ENCODE data around the gene FBLN1.

The FBLN1 gene

GRCh38 chr22:45529105-45529504 is 26.4 kb downstream of the FBLN1 start:
- TF ChIP-seq CTCF (IDR thresholded peaks at IDR 0.05; ENCODE audit: low read depth, low read length) = no peak
- no peak overlapping the region for H3K4me3 ChIP-seq (ENCODE audit: low read depth, low read length)

- no peak overlapping the region for H3K4me3 ChIP-seq (ENCODE audit: low read depth, low read length)
- TF ChIP-seq CTCF (IDR thresholded peaks at IDR 0.05; ENCODE audit: low read depth, low read length) = no peak
Measured at GRCh38 chr22:45529971-45530575, 27.4 kb downstream of the FBLN1 start.

- TF ChIP-seq CTCF (IDR thresholded peaks at IDR 0.05; ENCODE audit: low read depth, low read length) = no peak
- no peak overlapping the region for H3K4me3 ChIP-seq (ENCODE audit: low read depth, low read length)
Measured at GRCh38 chr22:45531441-45532234, 29.0 kb downstream of the FBLN1 start.

- no peak for TF ChIP-seq CTCF (IDR thresholded peaks at IDR 0.05; ENCODE audit: low read depth, low read length)
- no peak overlapping the region for H3K4me3 ChIP-seq (ENCODE audit: low read depth, low read length)
Measured at GRCh38 chr22:45532235-45532631, 29.6 kb downstream of the FBLN1 start.

- H3K4me3 ChIP-seq (ENCODE audit: low read depth, low read length) = no peak overlapping the region
- TF ChIP-seq CTCF (IDR thresholded peaks at IDR 0.05; ENCODE audit: low read depth, low read length) = no peak
Measured at GRCh38 chr22:45533703-45534102, 31.0 kb downstream of the FBLN1 start.

- no peak for TF ChIP-seq CTCF (IDR thresholded peaks at IDR 0.05; ENCODE audit: low read depth, low read length)
- no peak overlapping the region for H3K4me3 ChIP-seq (ENCODE audit: low read depth, low read length)
Measured at GRCh38 chr22:45534339-45535192, 31.9 kb downstream of the FBLN1 start.
